A549 (cell line): ENCODE data around the gene PTPRD. TPM values are rescaled to one million over a fixed set of nuclear protein-coding genes. Genes with fewer than 3 reads are reported as not detected.

Experiments
- ATAC-seq, 2 experiments: fragments of 200-7000 bp in 1 of 2; fragments of >200 bp in 1 of 2; cut with Nextera tagmentation in 1 of 2; cut with Tn5 transposase in 1 of 2; 3 replicates each; pipeline versions ENCODE4 v1.8.0 to v1.9.1; 2018 to 2020; ENCODE audit warnings: mild to moderate bottlenecking in 1 of 2, moderate library complexity in 1 of 2
- CTCF ChIA-PET: fragments of 300-600 bp; sonication (Branson Sonifier 250); formaldehyde crosslinking; extraction: SDS; loops from one replicate; lab custom pipeline; 2021; ENCODE audit warnings: antibody characterized with exemption, inconsistent platforms; lab: Yijun Ruan, JAX
- POLR2A ChIA-PET: fragments of 350-600 bp; formaldehyde crosslinking; extraction: SDS; loops from one replicate; lab custom pipeline; 2021; ENCODE audit warnings: antibody characterized with exemption, inconsistent platforms; lab: Yijun Ruan, JAX
- DNase-seq, 2 experiments: peaks; one replicate each; pipeline versions ENCODE4 v3.0.0 to v3.0.0-alpha.2; 2011 to 2016; ENCODE audit warnings: low read depth in 1 of 2, low spot score in 1 of 2
- FAIRE-seq: peaks from 2 replicates; lab custom pipeline; 2011; peaks lifted over from hg19 to GRCh38; lab: Jason Lieb, UNC
- H3K27ac ChIP-seq, 2 experiments: fragments of >200 bp; sonication (Bioruptor Twin); formaldehyde crosslinking; 3 replicates each; pipeline ENCODE4 v1.5.1; 2016 to 2017
- H3K4me1 ChIP-seq: fragments of >200 bp; sonication (Bioruptor Twin); formaldehyde crosslinking; 3 replicates; pipeline ENCODE4 v1.6.1; 2016
- H3K4me2 ChIP-seq: fragments of >200 bp; sonication (Bioruptor Twin); formaldehyde crosslinking; 3 replicates; pipeline ENCODE4 v1.6.1; 2016
- H3K4me3 ChIP-seq: fragments of >200 bp; sonication (Bioruptor Twin); formaldehyde crosslinking; 3 replicates; pipeline ENCODE4 v1.5.1; 2016
- H3K9me3 ChIP-seq: fragments of >200 bp; sonication (Bioruptor Twin); formaldehyde crosslinking; 3 replicates; pipeline ENCODE4 v1.6.1; 2016
- BHLHE40 ChIP-seq: IDR thresholded peaks from 2 replicates; pipeline ENCODE4 v1.6.1; 2012; ENCODE audit warnings: low read depth, low read length, inconsistent platforms
- CBX8 ChIP-seq: fragments of 200-600 bp; sonication (generic); IDR thresholded peaks from 2 replicates; pipeline ENCODE4 v1.6.1; 2016
- CEBPB ChIP-seq, 2 experiments: fragments of >200 bp in 1 of 2; sonication (Bioruptor Twin) in 1 of 2; formaldehyde crosslinking in 1 of 2; IDR thresholded peaks; 2 replicates each; pipeline ENCODE4 v1.6.1; 2012 to 2016
- FOSB ChIP-seq: fragments of 250-450 bp; sonication (Bioruptor Pico); IDR thresholded peaks from 2 replicates; pipeline ENCODE4 v1.5.0; 2020; ENCODE audit warnings: mild to moderate bottlenecking, moderate library complexity
- HEYL ChIP-seq: fragments of 250-450 bp; sonication (Bioruptor Pico); IDR thresholded peaks from 2 replicates; pipeline ENCODE4 v1.8.0; 2021; ENCODE audit warnings: mild to moderate bottlenecking, moderate library complexity
- HOXB13 ChIP-seq: fragments of 250-450 bp; sonication (Bioruptor Pico); IDR thresholded peaks from 2 replicates; pipeline ENCODE4 v1.5.0; 2020; ENCODE audit warnings: low read depth, mild to moderate bottlenecking, moderate library complexity
- JUNB ChIP-seq: fragments of >200 bp; sonication (Bioruptor Twin); formaldehyde crosslinking; IDR thresholded peaks from 2 replicates; pipeline ENCODE4 v1.6.1; 2016
- MAFK ChIP-seq: fragments of 450-650 bp; IDR thresholded peaks from 2 replicates; pipeline ENCODE4 v1.6.1; 2014; ENCODE audit not compliant: partially characterized antibody
- NFE2L2 ChIP-seq: fragments of 150-350 bp; conservative IDR thresholded peaks from 2 replicates; pipeline ENCODE4 v1.6.1; 2014; ENCODE audit warnings: low read length
- NPAS2 ChIP-seq: fragments of 250-450 bp; sonication (Bioruptor Pico); IDR thresholded peaks from 2 replicates; pipeline ENCODE4 v1.8.0; 2022; ENCODE audit warnings: mild to moderate bottlenecking, moderate library complexity, borderline replicate concordance
- POLR2AphosphoS2 ChIP-seq: conservative IDR thresholded peaks from 2 replicates; pipeline ENCODE4 v1.6.1; 2012; ENCODE audit warnings: low read length, improper control_type of control experiment, inconsistent platforms
- SMC3 ChIP-seq: fragments of >200 bp; sonication (Bioruptor Twin); formaldehyde crosslinking; IDR thresholded peaks from 3 replicates; pipeline ENCODE4 v1.6.1; 2018; ENCODE audit warnings: inconsistent platforms
- ZFP36 ChIP-seq: fragments of 450-650 bp; IDR thresholded peaks from 2 replicates; pipeline ENCODE4 v1.6.1; 2014; ENCODE audit warnings: borderline replicate concordance; ENCODE audit not compliant: partially characterized antibody
- ZSCAN20 ChIP-seq: fragments of 250-450 bp; sonication (Bioruptor Pico); IDR thresholded peaks from 2 replicates; pipeline ENCODE4 v1.8.0; 2022; ENCODE audit warnings: mild to moderate bottlenecking, moderate library complexity
- WGBS: methylation state at CpG from one replicate; pipeline ENCODE4 v1.1.6; 2017; ENCODE audit errors: missing lambda C conversion rate; 5-methylcytosine and 5-hydroxymethylcytosine counted together
- polyA plus RNA-seq, 4 experiments: library from polyadenylated mRNA; depleted of rRNA in 3 of 4; stranded (reverse); fragments of >200 nt; fragmentation: RNase III in 1 of 4; extraction: RNeasy Plus Mini Kit Qiagen cat#74134 plus additional on column Dnase treatment in 1 of 4; gene quantifications; 2 replicates in 3 of 4; 3 replicates in 1 of 4; pipeline ENCODE4 v1.2.3, GENCODE V29; 2011 to 2017
- TF ChIP-seq, protein P1 (sequence below): fragments of 250-450 bp; sonication (Bioruptor Pico); IDR thresholded peaks from 2 replicates; pipeline ENCODE4 v1.5.0; 2021; ENCODE audit warnings: mild to moderate bottlenecking, moderate library complexity, borderline replicate concordance
- TF ChIP-seq, protein P2 (sequence below): fragments of 450-650 bp; IDR thresholded peaks from 2 replicates; pipeline ENCODE4 v1.6.1; 2014; ENCODE audit warnings: antibody characterized with exemption
- TF ChIP-seq, protein P3 (sequence below): IDR thresholded peaks from 2 replicates; pipeline ENCODE4 v1.6.1; 2012
- TF ChIP-seq, protein P4 (sequence below): fragments of >200 bp; sonication (Bioruptor Twin); formaldehyde crosslinking; IDR thresholded peaks from 3 replicates; pipeline ENCODE4 v1.6.1; 2016
- TF ChIP-seq, protein P5 (sequence below): fragments of 200-600 bp; sonication (generic); IDR thresholded peaks from 2 replicates; pipeline ENCODE4 v1.6.1; 2016; ENCODE audit warnings: antibody characterized with exemption, mild to moderate bottlenecking, moderate library complexity
- TF ChIP-seq, protein P6 (sequence below): fragments of >200 bp; sonication (Bioruptor Twin); formaldehyde crosslinking; IDR thresholded peaks from 2 replicates; pipeline ENCODE4 v1.6.1; 2016

PTPRD gene
- polyA plus RNA-seq, 2 of the 4 experiments (the other 2 are of a cell fraction) = 0.39 to 1.3 TPM

DNA sequence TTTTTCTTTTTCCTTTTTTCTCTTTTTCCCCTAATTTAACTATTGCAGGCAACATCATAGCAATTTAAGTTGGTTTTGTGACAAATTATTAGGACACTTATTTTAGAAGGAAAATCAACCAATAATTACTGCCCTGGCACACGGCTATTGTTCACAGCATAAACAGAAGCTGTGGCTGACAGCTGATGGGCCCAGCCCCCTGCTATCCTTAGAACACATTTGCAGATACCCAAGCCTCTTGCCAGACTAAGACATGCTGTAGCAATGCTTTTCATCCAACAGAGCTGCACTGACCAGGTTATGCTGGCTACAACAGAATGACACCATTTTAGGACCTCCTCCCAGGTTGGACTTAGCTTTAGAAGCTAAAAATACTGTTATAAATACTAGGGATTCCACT lies 1960.5 kb downstream of the PTPRD start:
- DNase-seq (no peak), FAIRE-seq (no peak), ATAC-seq (no peak)
- Histone ChIP-seq H3K27ac (no peak overlapping the region), H3K4me3 (no peak overlapping the region), H3K4me1 (no peaks in the 10 kb centered on the region), H3K9me3 (no peaks in the 10 kb centered on the region), H3K4me2 (no peak overlapping the region)
- TF ChIP-seq NFE2L2 = no peak
- no peak for TF ChIP-seq FOSB (CRISPR knock-in tag)
- no peak for TF ChIP-seq SMC3
- TF ChIP-seq HOXB13 = no peak
- TF ChIP-seq, protein P1, sequence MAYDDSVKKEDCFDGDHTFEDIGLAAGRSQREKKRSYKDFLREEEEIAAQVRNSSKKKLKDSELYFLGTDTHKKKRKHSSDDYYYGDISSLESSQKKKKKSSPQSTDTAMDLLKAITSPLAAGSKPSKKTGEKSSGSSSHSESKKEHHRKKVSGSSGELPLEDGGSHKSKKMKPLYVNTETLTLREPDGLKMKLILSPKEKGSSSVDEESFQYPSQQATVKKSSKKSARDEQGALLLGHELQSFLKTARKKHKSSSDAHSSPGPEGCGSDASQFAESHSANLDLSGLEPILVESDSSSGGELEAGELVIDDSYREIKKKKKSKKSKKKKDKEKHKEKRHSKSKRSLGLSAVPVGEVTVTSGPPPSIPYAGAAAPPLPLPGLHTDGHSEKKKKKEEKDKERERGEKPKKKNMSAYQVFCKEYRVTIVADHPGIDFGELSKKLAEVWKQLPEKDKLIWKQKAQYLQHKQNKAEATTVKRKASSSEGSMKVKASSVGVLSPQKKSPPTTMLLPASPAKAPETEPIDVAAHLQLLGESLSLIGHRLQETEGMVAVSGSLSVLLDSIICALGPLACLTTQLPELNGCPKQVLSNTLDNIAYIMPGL (CRISPR knock-in tag) = no peak
- TF ChIP-seq CEBPB (IDR thresholded peaks at IDR 0.05) = no peak
- TF ChIP-seq HEYL (CRISPR knock-in tag) = no peak
- TF ChIP-seq, protein P2, sequence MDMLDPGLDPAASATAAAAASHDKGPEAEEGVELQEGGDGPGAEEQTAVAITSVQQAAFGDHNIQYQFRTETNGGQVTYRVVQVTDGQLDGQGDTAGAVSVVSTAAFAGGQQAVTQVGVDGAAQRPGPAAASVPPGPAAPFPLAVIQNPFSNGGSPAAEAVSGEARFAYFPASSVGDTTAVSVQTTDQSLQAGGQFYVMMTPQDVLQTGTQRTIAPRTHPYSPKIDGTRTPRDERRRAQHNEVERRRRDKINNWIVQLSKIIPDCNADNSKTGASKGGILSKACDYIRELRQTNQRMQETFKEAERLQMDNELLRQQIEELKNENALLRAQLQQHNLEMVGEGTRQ = no peak
- TF ChIP-seq ZSCAN20 (CRISPR knock-in tag) = no peak
- TF ChIP-seq JUNB = no peak
- no peak for TF ChIP-seq NPAS2 (CRISPR knock-in tag)
- no peak for TF ChIP-seq CBX8
- TF ChIP-seq, protein P3, sequence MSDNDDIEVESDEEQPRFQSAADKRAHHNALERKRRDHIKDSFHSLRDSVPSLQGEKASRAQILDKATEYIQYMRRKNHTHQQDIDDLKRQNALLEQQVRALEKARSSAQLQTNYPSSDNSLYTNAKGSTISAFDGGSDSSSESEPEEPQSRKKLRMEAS = no peak
- TF ChIP-seq, protein P4, sequence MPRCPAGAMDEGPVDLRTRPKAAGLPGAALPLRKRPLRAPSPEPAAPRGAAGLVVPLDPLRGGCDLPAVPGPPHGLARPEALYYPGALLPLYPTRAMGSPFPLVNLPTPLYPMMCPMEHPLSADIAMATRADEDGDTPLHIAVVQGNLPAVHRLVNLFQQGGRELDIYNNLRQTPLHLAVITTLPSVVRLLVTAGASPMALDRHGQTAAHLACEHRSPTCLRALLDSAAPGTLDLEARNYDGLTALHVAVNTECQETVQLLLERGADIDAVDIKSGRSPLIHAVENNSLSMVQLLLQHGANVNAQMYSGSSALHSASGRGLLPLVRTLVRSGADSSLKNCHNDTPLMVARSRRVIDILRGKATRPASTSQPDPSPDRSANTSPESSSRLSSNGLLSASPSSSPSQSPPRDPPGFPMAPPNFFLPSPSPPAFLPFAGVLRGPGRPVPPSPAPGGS = no peak
- TF ChIP-seq, protein P5, sequence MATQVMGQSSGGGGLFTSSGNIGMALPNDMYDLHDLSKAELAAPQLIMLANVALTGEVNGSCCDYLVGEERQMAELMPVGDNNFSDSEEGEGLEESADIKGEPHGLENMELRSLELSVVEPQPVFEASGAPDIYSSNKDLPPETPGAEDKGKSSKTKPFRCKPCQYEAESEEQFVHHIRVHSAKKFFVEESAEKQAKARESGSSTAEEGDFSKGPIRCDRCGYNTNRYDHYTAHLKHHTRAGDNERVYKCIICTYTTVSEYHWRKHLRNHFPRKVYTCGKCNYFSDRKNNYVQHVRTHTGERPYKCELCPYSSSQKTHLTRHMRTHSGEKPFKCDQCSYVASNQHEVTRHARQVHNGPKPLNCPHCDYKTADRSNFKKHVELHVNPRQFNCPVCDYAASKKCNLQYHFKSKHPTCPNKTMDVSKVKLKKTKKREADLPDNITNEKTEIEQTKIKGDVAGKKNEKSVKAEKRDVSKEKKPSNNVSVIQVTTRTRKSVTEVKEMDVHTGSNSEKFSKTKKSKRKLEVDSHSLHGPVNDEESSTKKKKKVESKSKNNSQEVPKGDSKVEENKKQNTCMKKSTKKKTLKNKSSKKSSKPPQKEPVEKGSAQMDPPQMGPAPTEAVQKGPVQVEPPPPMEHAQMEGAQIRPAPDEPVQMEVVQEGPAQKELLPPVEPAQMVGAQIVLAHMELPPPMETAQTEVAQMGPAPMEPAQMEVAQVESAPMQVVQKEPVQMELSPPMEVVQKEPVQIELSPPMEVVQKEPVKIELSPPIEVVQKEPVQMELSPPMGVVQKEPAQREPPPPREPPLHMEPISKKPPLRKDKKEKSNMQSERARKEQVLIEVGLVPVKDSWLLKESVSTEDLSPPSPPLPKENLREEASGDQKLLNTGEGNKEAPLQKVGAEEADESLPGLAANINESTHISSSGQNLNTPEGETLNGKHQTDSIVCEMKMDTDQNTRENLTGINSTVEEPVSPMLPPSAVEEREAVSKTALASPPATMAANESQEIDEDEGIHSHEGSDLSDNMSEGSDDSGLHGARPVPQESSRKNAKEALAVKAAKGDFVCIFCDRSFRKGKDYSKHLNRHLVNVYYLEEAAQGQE = no peak
- TF ChIP-seq, protein P6, sequence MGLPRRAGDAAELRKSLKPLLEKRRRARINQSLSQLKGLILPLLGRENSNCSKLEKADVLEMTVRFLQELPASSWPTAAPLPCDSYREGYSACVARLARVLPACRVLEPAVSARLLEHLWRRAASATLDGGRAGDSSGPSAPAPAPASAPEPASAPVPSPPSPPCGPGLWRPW = no peak
- no peak for TF ChIP-seq MAFK
- no peak for TF ChIP-seq ZFP36
- no peak for TF ChIP-seq BHLHE40
- ChIA-PET CTCF (no interaction called here), POLR2A (no interaction called here)
- WGBS = 0% methylated on average over 1 of the region's 1 CpG

DNA sequence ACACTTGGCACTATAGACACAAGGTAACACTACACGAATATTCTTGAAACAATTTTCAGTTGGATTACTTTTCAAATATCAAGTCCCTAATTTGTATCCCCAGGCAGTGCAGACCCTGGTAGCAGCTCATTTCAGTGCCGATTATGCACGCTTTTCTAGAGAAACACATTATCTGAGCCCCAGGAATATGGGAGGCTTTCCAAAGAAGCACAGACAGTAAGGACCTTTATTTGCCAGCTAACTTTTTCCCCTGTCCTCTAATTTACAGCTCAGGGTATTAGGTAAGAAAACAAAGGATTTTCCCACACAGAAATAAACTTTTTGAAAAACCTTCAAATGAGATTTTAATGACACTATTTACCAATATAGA lies 1961.0 kb downstream of the PTPRD start:
- H3K4me2 ChIP-seq = no peak overlapping the region
- TF ChIP-seq POLR2AphosphoS2 (no peak), CBX8 (no peak)
- H3K4me3 ChIP-seq = no peak overlapping the region
- CTCF ChIA-PET = no interaction called here
- no peak for DNase-seq
- H3K9me3 ChIP-seq = no peaks in the 10 kb centered on the region
- POLR2A ChIA-PET = no interaction called here
- no peak for ATAC-seq
- no peak overlapping the region for H3K27ac ChIP-seq
- H3K4me1 ChIP-seq = no peaks in the 10 kb centered on the region
- no peak for FAIRE-seq
- WGBS = 0% methylated on average over 3 of the region's 3 CpGs
